ENCODE measurements around the gene CAMTA1. TPM values are rescaled to one million over a fixed set of nuclear protein-coding genes. Genes with fewer than 3 reads are reported as not detected.

CAMTA1 gene
- total RNA-seq, 2 donors from 2014 or later, result 100 to 102 TPM

DNA sequence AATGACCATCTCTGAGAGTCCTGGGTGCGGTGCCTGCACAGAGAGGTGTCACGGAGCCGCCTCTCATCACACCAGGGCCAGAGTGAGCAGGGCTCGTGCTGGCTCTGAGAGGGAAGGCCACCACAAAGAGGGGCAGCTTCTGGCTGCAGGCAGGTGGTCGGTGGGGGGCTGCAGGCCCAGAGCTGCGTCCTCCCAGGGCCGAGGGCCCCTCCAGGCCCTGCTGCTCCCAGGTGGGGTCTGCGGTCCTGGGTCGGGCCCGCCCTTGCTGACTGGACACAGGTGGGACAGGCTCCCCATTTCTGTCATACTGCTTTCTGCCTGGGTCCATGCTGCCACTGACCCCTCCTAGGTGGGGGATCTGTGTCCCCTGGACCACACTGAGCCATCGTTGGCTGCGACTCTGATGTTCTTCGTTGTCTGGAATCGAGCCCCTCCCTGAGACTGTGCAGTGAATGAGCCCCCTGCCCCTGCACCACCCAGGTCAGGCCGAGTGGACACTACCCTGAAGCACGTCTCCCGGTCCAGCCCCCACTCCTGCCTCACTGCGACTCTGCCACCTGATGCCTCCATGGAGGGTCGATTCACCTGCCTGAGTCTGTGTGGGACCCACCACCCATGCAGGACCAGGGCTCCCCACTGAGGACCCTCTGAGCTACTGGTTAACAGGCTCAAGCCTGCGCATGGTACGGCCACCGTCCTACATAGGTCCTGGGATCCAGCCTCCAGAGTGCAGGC, 653.8 kb downstream of the CAMTA1 start:
- Histone ChIP-seq H3K27me3 (replicated peaks; ENCODE audit: insufficient read depth) (no peaks in the 10 kb centered on the region), H3K4me1 (replicated peaks) (no peaks in the 10 kb centered on the region), H3K27ac (no peak overlapping the region), H3K36me3 (no peaks in the 10 kb centered on the region), H3K9me3 (no peaks in the 10 kb centered on the region), H3K4me3 (no peak overlapping the region)
- TF ChIP-seq POLR2AphosphoS5 (IDR thresholded peaks at IDR 0.05) (no peak), POLR2A (IDR thresholded peaks at IDR 0.05) (no peak)
- TF ChIP-seq, protein P1, sequence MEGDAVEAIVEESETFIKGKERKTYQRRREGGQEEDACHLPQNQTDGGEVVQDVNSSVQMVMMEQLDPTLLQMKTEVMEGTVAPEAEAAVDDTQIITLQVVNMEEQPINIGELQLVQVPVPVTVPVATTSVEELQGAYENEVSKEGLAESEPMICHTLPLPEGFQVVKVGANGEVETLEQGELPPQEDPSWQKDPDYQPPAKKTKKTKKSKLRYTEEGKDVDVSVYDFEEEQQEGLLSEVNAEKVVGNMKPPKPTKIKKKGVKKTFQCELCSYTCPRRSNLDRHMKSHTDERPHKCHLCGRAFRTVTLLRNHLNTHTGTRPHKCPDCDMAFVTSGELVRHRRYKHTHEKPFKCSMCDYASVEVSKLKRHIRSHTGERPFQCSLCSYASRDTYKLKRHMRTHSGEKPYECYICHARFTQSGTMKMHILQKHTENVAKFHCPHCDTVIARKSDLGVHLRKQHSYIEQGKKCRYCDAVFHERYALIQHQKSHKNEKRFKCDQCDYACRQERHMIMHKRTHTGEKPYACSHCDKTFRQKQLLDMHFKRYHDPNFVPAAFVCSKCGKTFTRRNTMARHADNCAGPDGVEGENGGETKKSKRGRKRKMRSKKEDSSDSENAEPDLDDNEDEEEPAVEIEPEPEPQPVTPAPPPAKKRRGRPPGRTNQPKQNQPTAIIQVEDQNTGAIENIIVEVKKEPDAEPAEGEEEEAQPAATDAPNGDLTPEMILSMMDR (IDR thresholded peaks at IDR 0.05), result no peak
- no peak for DNase-seq (ENCODE audit: low spot score)
- intact Hi-C loops (cut with DNase I), result no loop called here
- 96% methylated on average over 22 of the region's 22 CpGs for WGBS

DNA sequence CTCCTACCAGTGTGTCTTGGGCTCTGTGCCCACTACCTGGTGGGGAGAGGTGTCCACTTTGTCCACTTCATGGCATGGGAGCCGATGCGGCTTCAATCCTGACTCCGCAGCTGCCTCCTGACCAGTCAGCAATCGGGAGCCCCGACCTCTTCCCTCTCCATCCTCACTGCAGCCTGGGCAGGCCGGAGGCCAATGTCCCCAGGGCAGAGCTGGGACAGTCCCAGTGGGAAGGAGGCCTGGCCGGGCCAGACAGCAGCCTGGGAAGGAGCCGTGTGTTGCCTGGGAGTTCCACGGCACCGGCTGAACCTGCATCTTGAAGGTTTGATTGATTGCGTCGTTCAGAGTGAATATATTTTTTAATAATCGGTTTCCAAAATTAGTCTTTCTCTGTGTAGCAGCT, 654.9 kb downstream of the CAMTA1 start:
- intact Hi-C loops (cut with DNase I), result no loop called here
- no peaks in the 10 kb centered on the region for H3K36me3 ChIP-seq
- H3K9me3 ChIP-seq, result no peaks in the 10 kb centered on the region
- WGBS, result 89% methylated on average over 13 of the region's 13 CpGs
- no peak overlapping the region for H3K27ac ChIP-seq
- no peak for DNase-seq (ENCODE audit: low spot score)
- H3K4me1 ChIP-seq (replicated peaks), result no peaks in the 10 kb centered on the region
- no peaks in the 10 kb centered on the region for H3K27me3 ChIP-seq (replicated peaks; ENCODE audit: insufficient read depth)
- H3K4me3 ChIP-seq, result no peak overlapping the region
- TF ChIP-seq, protein P1 (IDR thresholded peaks at IDR 0.05), result no peak
- TF ChIP-seq POLR2A (IDR thresholded peaks at IDR 0.05) (no peak), POLR2AphosphoS5 (IDR thresholded peaks at IDR 0.05) (no peak)

DNA sequence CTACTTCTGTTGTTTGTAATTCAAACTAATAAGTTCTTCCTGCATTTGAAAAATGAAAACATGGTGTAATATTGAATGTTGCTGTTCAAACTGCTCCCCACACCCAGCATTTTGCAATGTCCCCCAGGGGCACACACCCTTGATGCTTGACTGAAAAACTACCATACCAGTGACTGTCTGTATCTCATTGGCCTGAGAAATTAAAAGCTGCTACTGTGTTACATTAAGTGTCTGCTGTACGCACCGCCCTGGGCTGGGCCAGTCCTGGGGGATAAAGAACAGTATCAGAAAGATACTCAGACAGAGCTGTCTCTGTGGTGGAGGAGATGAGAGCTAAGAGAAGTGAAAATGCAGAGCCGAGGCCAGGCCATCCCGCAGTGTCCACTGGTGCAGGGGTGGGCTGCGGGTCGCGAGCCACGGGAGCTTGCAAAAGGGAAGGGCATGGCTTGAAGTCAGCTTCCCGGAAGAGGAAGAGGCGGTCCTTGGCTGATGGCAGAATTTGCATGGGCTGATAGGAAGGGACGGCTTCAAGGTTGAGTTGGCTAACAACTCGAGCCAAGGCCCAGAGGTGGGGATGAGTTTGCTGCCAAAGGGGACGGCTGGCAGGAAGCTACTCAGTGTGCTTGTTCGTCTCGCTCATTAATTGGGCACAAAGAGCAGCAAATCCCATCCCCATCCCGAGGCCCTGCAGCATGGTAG, 656.0 kb downstream of the CAMTA1 start:
- intact Hi-C loops (cut with DNase I), result no loop called here
- H3K4me1 ChIP-seq (replicated peaks), result no peaks in the 10 kb centered on the region
- H3K27ac ChIP-seq, result no peak overlapping the region
- 82% methylated on average over 16 of the region's 16 CpGs for WGBS
- H3K36me3 ChIP-seq, result no peaks in the 10 kb centered on the region
- no peaks in the 10 kb centered on the region for H3K27me3 ChIP-seq (replicated peaks; ENCODE audit: insufficient read depth)
- no peak for TF ChIP-seq POLR2A (IDR thresholded peaks at IDR 0.05)
- TF ChIP-seq POLR2AphosphoS5 (IDR thresholded peaks at IDR 0.05), result no peak
- TF ChIP-seq, protein P1 (IDR thresholded peaks at IDR 0.05), result no peak
- H3K9me3 ChIP-seq, result no peaks in the 10 kb centered on the region
- no peak for DNase-seq (ENCODE audit: low spot score)
- no peak overlapping the region for H3K4me3 ChIP-seq

DNA sequence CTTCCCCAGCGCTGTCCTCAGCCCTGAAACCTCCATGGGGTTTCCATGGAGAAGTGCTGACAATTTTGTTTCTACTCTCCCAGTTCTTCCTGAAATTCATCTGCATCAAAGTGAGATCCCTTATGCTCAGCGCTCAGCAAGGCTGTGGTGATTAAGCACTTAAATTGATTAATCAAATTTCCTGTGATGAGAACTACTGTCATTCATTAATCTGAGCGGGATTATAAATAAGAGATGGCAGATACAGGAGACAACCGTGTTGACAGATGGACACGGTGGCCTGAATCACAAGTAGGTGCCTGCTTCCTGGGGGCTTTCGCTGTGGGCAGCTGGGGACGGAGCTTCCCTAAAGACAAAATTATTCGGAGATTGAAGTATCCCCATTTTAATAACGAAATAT, 656.8 kb downstream of the CAMTA1 start:
- H3K4me3 ChIP-seq, result no peak overlapping the region
- H3K27ac ChIP-seq, result no peak overlapping the region
- intact Hi-C loops (cut with DNase I), result no loop called here
- no peaks in the 10 kb centered on the region for H3K4me1 ChIP-seq (replicated peaks)
- WGBS, result 94% methylated on average over 9 of the region's 9 CpGs
- DNase-seq (ENCODE audit: low spot score), result no peak
- TF ChIP-seq POLR2AphosphoS5 (IDR thresholded peaks at IDR 0.05) (no peak), POLR2A (IDR thresholded peaks at IDR 0.05) (no peak)
- TF ChIP-seq, protein P1 (IDR thresholded peaks at IDR 0.05), result no peak
- H3K36me3 ChIP-seq, result no peaks in the 10 kb centered on the region
- no peaks in the 10 kb centered on the region for H3K9me3 ChIP-seq
- H3K27me3 ChIP-seq (replicated peaks; ENCODE audit: insufficient read depth), result no peaks in the 10 kb centered on the region

DNA sequence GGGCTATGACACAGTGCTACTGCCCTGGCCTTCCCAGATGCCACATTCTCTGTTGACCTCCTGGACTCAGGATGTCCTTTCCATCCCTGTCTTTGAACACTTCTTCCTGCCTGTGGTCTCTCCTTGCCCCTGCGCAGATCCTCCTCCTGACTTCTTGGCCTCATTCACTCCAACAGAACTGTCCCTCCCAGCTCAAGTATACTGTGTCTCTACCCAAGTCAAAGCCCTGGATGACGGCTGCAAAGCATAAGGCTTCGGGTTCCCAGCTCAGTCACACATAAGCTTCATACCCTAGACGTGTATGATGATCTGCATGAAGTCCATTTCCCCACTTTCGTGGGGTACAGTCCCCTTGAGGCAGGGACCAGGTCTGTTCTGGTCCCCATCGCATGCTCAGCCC, 657.7 kb downstream of the CAMTA1 start:
- Histone ChIP-seq H3K27me3 (replicated peaks; ENCODE audit: insufficient read depth) (no peaks in the 10 kb centered on the region), H3K9me3 (no peaks in the 10 kb centered on the region), H3K4me1 (replicated peaks) (no peaks in the 10 kb centered on the region), H3K4me3 (no peak overlapping the region), H3K27ac (no peak overlapping the region), H3K36me3 (no peaks in the 10 kb centered on the region)
- intact Hi-C loops (cut with DNase I), result no loop called here
- DNase-seq (ENCODE audit: low spot score), result no peak
- TF ChIP-seq, protein P1 (IDR thresholded peaks at IDR 0.05), result no peak
- no peak for TF ChIP-seq POLR2A (IDR thresholded peaks at IDR 0.05)
- TF ChIP-seq POLR2AphosphoS5 (IDR thresholded peaks at IDR 0.05), result no peak
- whole genome bisulfite sequencing, result 93% methylated on average over 6 of the region's 6 CpGs

Measured in prostate gland (tissue), 2 donors.